Caco-2 (cell line): ENCODE data around the gene SGPP1. TPM values are rescaled to one million over a fixed set of nuclear protein-coding genes. Genes with fewer than 3 reads are reported as not detected.

Experiments used
- BruUV-seq: library from RNA; stranded (reverse); fragments of 400-500 nt; replicated peaks from 2 replicates; lab custom pipeline; 2021; lab: Mats Ljungman, UMichigan
- CTCF ChIA-PET: fragments of 300-600 bp; sonication (Branson Sonifier 250); formaldehyde crosslinking; loops from one replicate; lab custom pipeline; 2022; ENCODE audit warnings: antibody characterized with exemption; lab: Charles Lee
- POLR2A ChIA-PET: fragments of 300-600 bp; sonication (Branson Sonifier 250); formaldehyde crosslinking; loops from one replicate; lab custom pipeline; 2022; ENCODE audit warnings: antibody characterized with exemption; lab: Charles Lee
- DNase-seq, 2 experiments: peaks; one replicate each; pipeline versions ENCODE4 v3.0.0 to v3.0.0-alpha.2; 2020 to 2022
- H3K27me3 ChIP-seq: replicated peaks from 2 replicates; pipeline ENCODE4 v1.6.0; 2011; ENCODE audit warnings: low read length; ENCODE audit not compliant: control insufficient read depth, insufficient read depth
- H3K36me3 ChIP-seq: 2 replicates; pipeline ENCODE4 v1.5.1; 2011; ENCODE audit warnings: low read length; ENCODE audit not compliant: control insufficient read depth, insufficient read depth
- H3K4me1 ChIP-seq: fragments of 250-450 bp; sonication (Bioruptor Pico); 2 replicates; pipeline ENCODE4 v1.5.1; 2020; ENCODE audit warnings: mild to moderate bottlenecking
- H3K4me3 ChIP-seq: 2 replicates; pipeline ENCODE4 v1.5.1; 2011; ENCODE audit warnings: low read depth, mild to moderate bottlenecking, control low read depth, low read length
- H3K9me3 ChIP-seq: fragments of 250-450 bp; sonication (Bioruptor Pico); 2 replicates; pipeline ENCODE4 v1.5.1; 2020; ENCODE audit warnings: mild to moderate bottlenecking, moderate library complexity
- H3K27ac Mint-ChIP-seq: one replicate; pipeline ENCODE4 v1.8.0; 2022; ENCODE audit warnings: mixed read lengths; ENCODE audit not compliant: unreplicated experiment
- H3K27me3 Mint-ChIP-seq: one replicate; pipeline ENCODE4 v1.8.0; 2022; ENCODE audit warnings: mixed read lengths; ENCODE audit not compliant: insufficient read depth, unreplicated experiment
- H3K36me3 Mint-ChIP-seq: one replicate; pipeline ENCODE4 v1.8.0; 2022; ENCODE audit warnings: mild to moderate bottlenecking, mixed read lengths; ENCODE audit not compliant: insufficient read depth, unreplicated experiment
- H3K4me1 Mint-ChIP-seq: one replicate; pipeline ENCODE4 v1.8.0; 2022; ENCODE audit warnings: low read depth, mixed read lengths; ENCODE audit not compliant: unreplicated experiment
- H3K4me3 Mint-ChIP-seq: one replicate; pipeline ENCODE4 v1.8.0; 2022; ENCODE audit warnings: mild to moderate bottlenecking, moderate library complexity, mixed read lengths; ENCODE audit not compliant: unreplicated experiment
- H3K9me3 Mint-ChIP-seq: one replicate; pipeline ENCODE4 v1.8.0; 2022; ENCODE audit warnings: mixed read lengths; ENCODE audit not compliant: unreplicated experiment
- CTCF ChIP-seq, 2 experiments: fragments of 200-600 bp in 1 of 2; IDR thresholded peaks; 1 replicate in 1 of 2; 2 replicates in 1 of 2; pipeline versions ENCODE4 v1.5.1 to v1.8.0; 2011 to 2022; ENCODE audit warnings: antibody characterized with exemption in 1 of 2, control low read depth in 1 of 2, inconsistent platforms in 1 of 2, low read depth in 1 of 2, low read length in 1 of 2, mild to moderate bottlenecking in 1 of 2, moderate library complexity in 1 of 2; ENCODE audit not compliant: insufficient read depth in 1 of 2, severe bottlenecking in 1 of 2, unreplicated experiment in 1 of 2
- intact Hi-C: fragments of 100-400 bp; cut with micrococcal nuclease; formaldehyde crosslinking; loops from one replicate; pipeline ENCODE4 v1.10.0; 2022; ENCODE audit not compliant: unreplicated experiment
- total RNA-seq: library from RNA; stranded (reverse); gene quantifications from 2 replicates; pipeline ENCODE4 v1.2.3, GENCODE V29; 2022

SGPP1 gene
- total RNA-seq, 1 experiment from 2014 or later, result 16.9 TPM

- H3K4me3 ChIP-seq, result no peak overlapping the region
- Mint-ChIP-seq H3K27ac (no peak overlapping the region), H3K27me3 (no peaks in the 10 kb centered on the region), H3K36me3 (no peaks in the 10 kb centered on the region), H3K4me3 (no peak overlapping the region), H3K4me1 (no peaks in the 10 kb centered on the region), H3K9me3 (no peaks in the 10 kb centered on the region)
- no peaks in the 10 kb centered on the region for H3K27me3 ChIP-seq
- intact Hi-C loops, result no loop called here
- peaks cover 10% of the 10 kb centered on the region; the same call in 1 of the 2 replicates for H3K4me1 ChIP-seq
- POLR2A ChIA-PET, result no interaction called here
- no peak for DNase-seq
- TF ChIP-seq CTCF (IDR thresholded peaks at IDR 0.05; ENCODE audit: insufficient read depth in 1 of 2, low read depth in 1 of 2, low read length in 1 of 2, severe bottlenecking in 1 of 2, unreplicated experiment in 1 of 2), result no peak
- no peaks in the 10 kb centered on the region for H3K9me3 ChIP-seq
- BruUV-seq, result no TSS peak
- H3K36me3 ChIP-seq, result no peaks in the 10 kb centered on the region
- CTCF ChIA-PET, result no interaction called here
Measured at GRCh38 chr14:63671987-63672386, 55.9 kb downstream of the SGPP1 start.

- intact Hi-C loops, result no loop called here
- no TSS peak for BruUV-seq
- Mint-ChIP-seq H3K27ac (no peak overlapping the region), H3K4me1 (no peaks in the 10 kb centered on the region), H3K36me3 (no peaks in the 10 kb centered on the region), H3K27me3 (no peaks in the 10 kb centered on the region), H3K4me3 (no peak overlapping the region), H3K9me3 (no peaks in the 10 kb centered on the region)
- H3K36me3 ChIP-seq, result no peaks in the 10 kb centered on the region
- POLR2A ChIA-PET, result no interaction called here
- H3K4me3 ChIP-seq, result no peak overlapping the region
- H3K4me1 ChIP-seq, result peaks cover 10% of the 10 kb centered on the region; the same call in 1 of the 2 replicates
- no peak for TF ChIP-seq CTCF (IDR thresholded peaks at IDR 0.05; ENCODE audit: insufficient read depth in 1 of 2, low read depth in 1 of 2, low read length in 1 of 2, severe bottlenecking in 1 of 2, unreplicated experiment in 1 of 2)
- H3K27me3 ChIP-seq, result no peaks in the 10 kb centered on the region
- DNase-seq, result no peak
- H3K9me3 ChIP-seq, result no peaks in the 10 kb centered on the region
- CTCF ChIA-PET, result no interaction called here
Measured at GRCh38 chr14:63670692-63671091, 57.2 kb downstream of the SGPP1 start.

- BruUV-seq, result no TSS peak
- Mint-ChIP-seq H3K27ac (no peak overlapping the region), H3K36me3 (no peaks in the 10 kb centered on the region), H3K27me3 (no peaks in the 10 kb centered on the region), H3K4me1 (no peaks in the 10 kb centered on the region), H3K9me3 (no peaks in the 10 kb centered on the region), H3K4me3 (no peak overlapping the region)
- no peak for DNase-seq
- no peak for TF ChIP-seq CTCF (IDR thresholded peaks at IDR 0.05; ENCODE audit: insufficient read depth in 1 of 2, low read depth in 1 of 2, low read length in 1 of 2, severe bottlenecking in 1 of 2, unreplicated experiment in 1 of 2)
- ChIA-PET POLR2A (no interaction called here), CTCF (no interaction called here)
- peaks cover 2% of the 10 kb centered on the region; the same call in 1 of the 2 replicates for H3K36me3 ChIP-seq
- H3K9me3 ChIP-seq, result peaks cover 5% of the 10 kb centered on the region; the same call in 1 of the 2 replicates
- intact Hi-C loops, result no loop called here
- no peaks in the 10 kb centered on the region for H3K27me3 ChIP-seq
- peaks cover 13% of the 10 kb centered on the region for H3K4me1 ChIP-seq
- no peak overlapping the region for H3K4me3 ChIP-seq
Measured at GRCh38 chr14:63666335-63666734, 61.5 kb downstream of the SGPP1 start.
